GM12872 (cell line): Measurements from ENCODE around the gene MRPL41.

Source experiments
- CTCF ChIP-seq: IDR thresholded peaks from 3 replicates; pipeline ENCODE4 v1.5.1; 2011; ENCODE audit warnings: low read depth, mild to moderate bottlenecking, low read length, moderate library complexity; ENCODE audit not compliant: insufficient read depth

The MRPL41 gene

GRCh38 chr9:137575716-137576411, 24.2 kb downstream of the MRPL41 start:
- peak; percentile 37; the same call in 1 of the 3 replicates for TF ChIP-seq CTCF

GRCh38 chr9:137578518-137579258, 27.0 kb downstream of the MRPL41 start, which contains the start of gene DPH7:
Gene DPH7 (minus strand): TSS chr9:137578925. CDS start chr9:137578777, 148 bp downstream.
- TF ChIP-seq CTCF: peak; percentile 92

GRCh38 chr9:137579259-137579604, 27.6 kb downstream of the MRPL41 start:
- no peak for TF ChIP-seq CTCF

- TF ChIP-seq CTCF: no peak
Measured at GRCh38 chr9:137580209-137580953, 28.7 kb downstream of the MRPL41 start.

- no peak for TF ChIP-seq CTCF
Measured at GRCh38 chr9:137580954-137581322, 29.3 kb downstream of the MRPL41 start.

- TF ChIP-seq CTCF: no peak
Measured at GRCh38 chr9:137581361-137582285, 29.9 kb downstream of the MRPL41 start.
